Muscle of leg (tissue), 11 donors: Measurements from ENCODE around the gene SMIM20. TPM values are rescaled to one million over a fixed set of nuclear protein-coding genes. Genes with fewer than 3 reads are reported as not detected.
A peak's percentile ranks its signal among the peaks of the same experiment; 100 is the strongest.
"Not testable (repeated sequence)": the region's sequence is repeated elsewhere in the genome, so short reads cannot be mapped to it uniquely, and the experiment has no call there.

Experiments
- DNase-seq: peaks from one replicate; pipeline ENCODE4 v3.0.0; 2013
- H3K27ac ChIP-seq: one replicate; pipeline ENCODE4 v1.5.1; 2013; ENCODE audit warnings: mild to moderate bottlenecking, low read length, control low read depth
- H3K27me3 ChIP-seq: one replicate; pipeline ENCODE4 v1.6.1; 2013; ENCODE audit warnings: low read length; ENCODE audit not compliant: control insufficient read depth, insufficient read depth
- H3K36me3 ChIP-seq: one replicate; pipeline ENCODE4 v1.6.1; 2013; ENCODE audit warnings: low read length; ENCODE audit not compliant: control insufficient read depth, insufficient read depth
- H3K4me1 ChIP-seq: one replicate; pipeline ENCODE4 v1.6.1; 2013; ENCODE audit warnings: low read length; ENCODE audit not compliant: control insufficient read depth, insufficient read depth
- H3K4me3 ChIP-seq: one replicate; pipeline ENCODE4 v1.5.1; 2013; ENCODE audit warnings: low read length, control low read depth
- H3K9me3 ChIP-seq: replicated peaks from 2 replicates; pipeline ENCODE4 v1.6.1; 2013; ENCODE audit warnings: low read depth, low read length; ENCODE audit not compliant: control insufficient read depth
- WGBS: methylation state at CpG from one replicate; pipeline ENCODE4 v1.1.5; 2013; ENCODE audit warnings: missing lambda C conversion rate; ENCODE audit not compliant: insufficient coverage; 5-methylcytosine and 5-hydroxymethylcytosine counted together
- polyA plus RNA-seq, 8 donors: library from polyadenylated mRNA; unstranded; fragments of 120-200 nt; gene quantifications; one replicate each; pipeline versions ENCODE4 v1.2.1 to v1.2.3, GENCODE V29; 2013; ENCODE audit warnings: inconsistent platforms in 1 of 8, low replicate concordance in 1 of 8; ENCODE audit not compliant: insufficient read length in 8 of 8, insufficient read depth in 1 of 8
- total RNA-seq: library from RNA; stranded (reverse); fragments of 120-200 nt; gene quantifications from one replicate; pipeline ENCODE4 v1.2.4, GENCODE V29; 2013

SMIM20 gene
- total and polyA plus RNA-seq, 9 donors: 34.8 to 52.6 (median 44.4) TPM

- H3K4me3 ChIP-seq, H3K27me3 ChIP-seq, H3K36me3 ChIP-seq, H3K9me3 ChIP-seq, DNase-seq, H3K4me1 ChIP-seq, H3K27ac ChIP-seq: not testable (repeated sequence)
- WGBS: 80% methylated on average over 4 of the region's 11 CpGs
Measured at GRCh38 chr4:25906113-25906512, 7.9 kb upstream of the SMIM20 start.

GRCh38 chr4:25908491-25908901, 5.5 kb upstream of the SMIM20 start:
- Histone ChIP-seq H3K4me3 (no peak overlapping the region), H3K9me3 (no peaks in the 10 kb centered on the region), H3K27me3 (no peaks in the 10 kb centered on the region), H3K4me1 (peaks cover 15% of the 10 kb centered on the region), H3K27ac (no peak overlapping the region), H3K36me3 (no peaks in the 10 kb centered on the region)
- WGBS: 27% methylated on average over 4 of the region's 5 CpGs
- no peak for DNase-seq

GRCh38 chr4:25911356-25911755, 2.7 kb upstream of the SMIM20 start:
- WGBS: 68% methylated on average over 5 of the region's 6 CpGs

GRCh38 chr4:25913056-25913850, 767 bp upstream of the SMIM20 start:
- H3K27ac ChIP-seq: peak overlapping the region; percentile 87
- H3K9me3 ChIP-seq: no peaks in the 10 kb centered on the region
- H3K36me3 ChIP-seq: peaks cover 5% of the 10 kb centered on the region
- peak; percentile 56 for DNase-seq
- H3K4me1 ChIP-seq: peaks cover 26% of the 10 kb centered on the region
- peak overlapping the region; percentile 89 for H3K4me3 ChIP-seq
- H3K27me3 ChIP-seq: no peaks in the 10 kb centered on the region
- 6% methylated on average over 17 of the region's 26 CpGs for WGBS

More at GRCh38 chr4:25911356-25911755, 2.7 kb upstream of the SMIM20 start:
- H3K27ac ChIP-seq: no peak overlapping the region
- H3K9me3 ChIP-seq: no peaks in the 10 kb centered on the region
- H3K4me1 ChIP-seq: peaks cover 26% of the 10 kb centered on the region
- no peak overlapping the region for H3K4me3 ChIP-seq
- DNase-seq: no peak
- no peaks in the 10 kb centered on the region for H3K27me3 ChIP-seq
- H3K36me3 ChIP-seq: no peaks in the 10 kb centered on the region

- Histone ChIP-seq H3K36me3 (peaks cover 5% of the 10 kb centered on the region), H3K27me3 (no peaks in the 10 kb centered on the region), H3K9me3 (no peaks in the 10 kb centered on the region), H3K27ac (peak overlapping the region; percentile 90), H3K4me3 (peak overlapping the region; percentile 89), H3K4me1 (peaks cover 26% of the 10 kb centered on the region)
- no peak for DNase-seq
- WGBS: no CpG with 5 or more reads among the region's 8 CpGs
Measured at GRCh38 chr4:25914670-25915352, 791 bp downstream of the SMIM20 start.

GRCh38 chr4:25915353-25915705, 1.3 kb downstream of the SMIM20 start:
- Histone ChIP-seq H3K4me1 (peaks cover 26% of the 10 kb centered on the region), H3K9me3 (no peaks in the 10 kb centered on the region), H3K4me3 (no peak overlapping the region), H3K27ac (peak overlapping the region; percentile 90), H3K36me3 (peaks cover 5% of the 10 kb centered on the region), H3K27me3 (no peaks in the 10 kb centered on the region)
- 16% methylated on average over 7 of the region's 12 CpGs for WGBS
- DNase-seq: peak; percentile 83

- peaks cover 26% of the 10 kb centered on the region for H3K4me1 ChIP-seq
- H3K4me3 ChIP-seq: no peak overlapping the region
- H3K27ac ChIP-seq: no peak overlapping the region
- peaks cover 14% of the 10 kb centered on the region for H3K36me3 ChIP-seq
- no peaks in the 10 kb centered on the region for H3K27me3 ChIP-seq
- no peaks in the 10 kb centered on the region for H3K9me3 ChIP-seq
- WGBS: no CpG with 5 or more reads among the region's 1 CpG
- DNase-seq: no peak
Measured at GRCh38 chr4:25916870-25917269, 2.9 kb downstream of the SMIM20 start.

GRCh38 chr4:25919676-25920075, 5.7 kb downstream of the SMIM20 start:
- Histone ChIP-seq H3K4me3 (no peak overlapping the region), H3K36me3 (peaks cover 23% of the 10 kb centered on the region), H3K27me3 (no peaks in the 10 kb centered on the region), H3K9me3 (no peaks in the 10 kb centered on the region), H3K27ac (no peak overlapping the region), H3K4me1 (peaks cover 14% of the 10 kb centered on the region)
- no peak for DNase-seq
- no CpG with 5 or more reads among the region's 5 CpGs for WGBS

- Histone ChIP-seq H3K27me3 (no peaks in the 10 kb centered on the region), H3K36me3 (peaks cover 23% of the 10 kb centered on the region), H3K27ac (no peak overlapping the region), H3K4me1 (peaks cover 4% of the 10 kb centered on the region), H3K9me3 (no peaks in the 10 kb centered on the region), H3K4me3 (no peak overlapping the region)
- 100% methylated on average over 1 of the region's 1 CpG for WGBS
- no peak for DNase-seq
Measured at GRCh38 chr4:25921922-25922321, 7.9 kb downstream of the SMIM20 start.

GRCh38 chr4:25922812-25923369, 8.9 kb downstream of the SMIM20 start:
- Histone ChIP-seq H3K27me3 (no peaks in the 10 kb centered on the region), H3K36me3 (peaks cover 18% of the 10 kb centered on the region), H3K4me1 (peaks cover 4% of the 10 kb centered on the region), H3K9me3 (no peaks in the 10 kb centered on the region), H3K4me3 (no peak overlapping the region), H3K27ac (no peak overlapping the region)
- WGBS: 96% methylated on average over 4 of the region's 4 CpGs
- DNase-seq: no peak
